Trophoblast cell (in vitro differentiated cells and primary cell): Measurements from ENCODE around the gene MIOS.

Experiments used
- DNase-seq, 2 donors: peaks; one replicate each; pipeline ENCODE4 v3.0.0-alpha.2; 2016
- H2AFZ ChIP-seq: 2 replicates; pipeline ENCODE4 v1.6.1; 2013; ENCODE audit warnings: low read length, moderate library complexity, mild to moderate bottlenecking; ENCODE audit not compliant: insufficient read depth, poor library complexity
- H2AK5ac ChIP-seq: 2 replicates; pipeline ENCODE4 v1.6.1; 2013; ENCODE audit warnings: mild to moderate bottlenecking, low read length
- H2BK120ac ChIP-seq: 2 replicates; pipeline ENCODE4 v1.6.1; 2013; ENCODE audit warnings: low read length, mild to moderate bottlenecking, moderate library complexity; ENCODE audit not compliant: insufficient read depth, poor library complexity
- H2BK12ac ChIP-seq: 2 replicates; pipeline ENCODE4 v1.6.1; 2013; ENCODE audit warnings: mild to moderate bottlenecking, low read length, moderate library complexity
- H2BK5ac ChIP-seq: 2 replicates; pipeline ENCODE4 v1.6.1; 2013; ENCODE audit warnings: low read length, low read depth, moderate library complexity, mild to moderate bottlenecking; ENCODE audit not compliant: poor library complexity
- H3K14ac ChIP-seq: 2 replicates; pipeline ENCODE4 v1.6.1; 2013; ENCODE audit warnings: mild to moderate bottlenecking, low read length
- H3K18ac ChIP-seq: 2 replicates; pipeline ENCODE4 v1.6.1; 2013; ENCODE audit warnings: mild to moderate bottlenecking, low read length
- H3K23ac ChIP-seq: 2 replicates; pipeline ENCODE4 v1.6.1; 2013; ENCODE audit warnings: low read length
- H3K27ac ChIP-seq: 2 replicates; pipeline ENCODE4 v1.5.1; 2013; ENCODE audit warnings: low read depth, mild to moderate bottlenecking, inconsistent platforms, low read length, moderate library complexity
- H3K27me3 ChIP-seq: 2 replicates; pipeline ENCODE4 v1.6.1; 2013; ENCODE audit warnings: inconsistent platforms, mild to moderate bottlenecking, low read length, moderate library complexity; ENCODE audit not compliant: insufficient read depth
- H3K36me3 ChIP-seq, 2 experiments: 1 replicate in 1 of 2; 2 replicates in 1 of 2; pipeline ENCODE4 v1.6.1; 2013; ENCODE audit warnings: low read length in 2 of 2, mild to moderate bottlenecking in 2 of 2, moderate library complexity in 1 of 2; ENCODE audit not compliant: insufficient read depth in 2 of 2, control insufficient read depth in 1 of 2
- H3K4ac ChIP-seq: 2 replicates; pipeline ENCODE4 v1.6.1; 2013; ENCODE audit warnings: low read depth, mild to moderate bottlenecking, low read length, moderate library complexity
- H3K4me1 ChIP-seq, 2 experiments: 1 replicate in 1 of 2; 2 replicates in 1 of 2; pipeline ENCODE4 v1.6.1; 2013; ENCODE audit warnings: low read length in 2 of 2, mild to moderate bottlenecking in 2 of 2, moderate library complexity in 1 of 2; ENCODE audit not compliant: insufficient read depth in 2 of 2, control insufficient read depth in 1 of 2
- H3K4me2 ChIP-seq: 2 replicates; pipeline ENCODE4 v1.6.1; 2013; ENCODE audit warnings: inconsistent platforms, mild to moderate bottlenecking, low read length, moderate library complexity
- H3K4me3 ChIP-seq: 2 replicates; pipeline ENCODE4 v1.5.1; 2013; ENCODE audit warnings: mild to moderate bottlenecking, low read depth, low read length, inconsistent platforms
- H3K79me1 ChIP-seq: one replicate; pipeline ENCODE4 v1.6.1; 2013; ENCODE audit warnings: low read length
- H3K79me2 ChIP-seq: 2 replicates; pipeline ENCODE4 v1.6.1; 2013; ENCODE audit warnings: low read length, mild to moderate bottlenecking; ENCODE audit not compliant: control insufficient read depth, insufficient read depth, poor library complexity
- H3K9ac ChIP-seq: 2 replicates; pipeline ENCODE4 v1.6.1; 2013; ENCODE audit warnings: mild to moderate bottlenecking, low read length
- H3K9me3 ChIP-seq: 2 replicates; pipeline ENCODE4 v1.6.1; 2013; ENCODE audit warnings: low read depth, mild to moderate bottlenecking, control low read depth, inconsistent platforms, low read length; ENCODE audit not compliant: insufficient read depth
- H4K12ac ChIP-seq: 2 replicates; pipeline ENCODE4 v1.6.1; 2013; ENCODE audit warnings: low read depth, mild to moderate bottlenecking, low read length, moderate library complexity
- H4K8ac ChIP-seq: 2 replicates; pipeline ENCODE4 v1.6.1; 2013; ENCODE audit warnings: low read depth, mild to moderate bottlenecking, low read length, moderate library complexity
- H4K91ac ChIP-seq: one replicate; pipeline ENCODE4 v1.6.1; 2013; ENCODE audit warnings: low read depth, mild to moderate bottlenecking, low read length, moderate library complexity
- WGBS: extraction: QIAGEN DNeasy Blood & Tissue Kit; methylation state at CpG from one replicate; pipeline ENCODE4 v1.1.7; 2013; ENCODE audit warnings: missing lambda C conversion rate; ENCODE audit not compliant: insufficient read length, insufficient coverage; ENCODE audit errors: extremely low coverage; 5-methylcytosine and 5-hydroxymethylcytosine counted together

MIOS gene

DNA sequence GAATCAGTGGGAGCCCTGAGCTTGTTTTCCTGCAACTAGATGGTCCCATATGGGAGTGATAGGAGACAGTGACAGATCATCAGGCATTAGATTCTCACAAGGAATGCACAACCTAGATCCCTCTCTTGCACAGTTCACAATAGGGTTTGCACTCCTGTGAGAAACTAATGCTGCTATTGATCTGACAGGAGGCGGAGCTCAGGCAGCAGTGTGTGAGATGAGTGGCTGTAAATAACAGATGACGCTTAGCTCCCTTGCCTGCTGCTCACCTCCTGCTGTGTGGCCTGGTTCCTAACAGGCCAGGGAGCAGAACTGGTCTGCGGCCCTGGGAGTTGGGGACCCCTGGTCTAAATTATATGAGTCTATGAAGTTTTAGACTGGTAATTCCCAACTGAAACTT is 3.9 kb downstream of the MIOS start:
- peaks cover 10% of the 10 kb centered on the region for H3K79me2 ChIP-seq

DNA sequence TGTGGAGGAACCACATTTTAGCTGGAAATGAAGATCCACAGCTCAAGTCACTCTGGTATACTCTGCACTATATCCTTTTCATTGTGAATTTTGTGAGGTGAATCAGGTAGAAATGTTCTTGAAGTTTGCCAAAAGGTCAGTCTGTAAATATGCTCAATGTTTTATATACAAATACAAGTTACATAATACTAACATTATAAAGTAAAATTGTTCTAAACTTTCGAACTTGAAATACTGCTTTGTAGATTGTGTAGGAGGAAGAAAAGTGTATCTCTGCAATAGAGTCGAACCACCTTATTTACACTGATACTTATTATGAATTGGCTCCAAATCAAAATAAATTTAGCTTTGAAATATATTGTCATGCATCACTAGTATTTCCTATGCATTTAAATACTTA is 7.0 kb downstream of the MIOS start:
- no peaks in the 10 kb centered on the region for H3K79me1 ChIP-seq
- peaks cover 2% of the 10 kb centered on the region for H3K79me2 ChIP-seq
- H4K12ac ChIP-seq = no peak overlapping the region
- H2AK5ac ChIP-seq = no peak overlapping the region
- H2BK12ac ChIP-seq = no peak overlapping the region
- H3K18ac ChIP-seq = no peak overlapping the region
- H3K23ac ChIP-seq = no peak overlapping the region
- no peak overlapping the region for H3K4me3 ChIP-seq
- H3K4me1 ChIP-seq = no peaks in the 10 kb centered on the region
- peaks cover 0 to 2% of the 10 kb centered on the region in 2 experiments for H3K36me3 ChIP-seq
- no peak overlapping the region for H2BK5ac ChIP-seq
- WGBS = no CpG with 5 or more reads among the region's 2 CpGs
- H4K8ac ChIP-seq = no peak overlapping the region
- H3K4ac ChIP-seq = no peak overlapping the region
- H3K27ac ChIP-seq = no peak overlapping the region
- no peak overlapping the region for H2BK120ac ChIP-seq
- H3K4me2 ChIP-seq = no peak overlapping the region
- H3K14ac ChIP-seq = no peak overlapping the region
- no peak overlapping the region for H3K9ac ChIP-seq
- no peaks in the 10 kb centered on the region for H3K27me3 ChIP-seq
- no peaks in the 10 kb centered on the region for H3K9me3 ChIP-seq
- no peak for DNase-seq
- no peak overlapping the region for H2AFZ ChIP-seq
- H4K91ac ChIP-seq = no peak overlapping the region

More for the DNA sequence above, 3.9 kb downstream of the MIOS start:
- Histone ChIP-seq H3K9ac (no peak overlapping the region), H3K27ac (no peak overlapping the region), H2AK5ac (no peak overlapping the region), H3K14ac (no peak overlapping the region), H4K8ac (no peak overlapping the region), H3K18ac (no peak overlapping the region), H3K27me3 (no peaks in the 10 kb centered on the region), H3K4me2 (no peak overlapping the region), H2BK12ac (no peak overlapping the region), H3K36me3 (no peaks in the 10 kb centered on the region), H3K79me1 (peaks cover 15% of the 10 kb centered on the region), H4K12ac (no peak overlapping the region), H2BK120ac (no peak overlapping the region), H3K23ac (no peak overlapping the region), H3K9me3 (no peaks in the 10 kb centered on the region), H3K4me3 (no peak overlapping the region), H2AFZ (no peak overlapping the region), H2BK5ac (no peak overlapping the region), H3K4me1 (peaks cover 7 to 9% of the 10 kb centered on the region in 2 experiments), H3K4ac (peak overlapping the region; percentile 78), H4K91ac (no peak overlapping the region)
- no peak for DNase-seq
- no CpG with 5 or more reads among the region's 3 CpGs for WGBS

DNA sequence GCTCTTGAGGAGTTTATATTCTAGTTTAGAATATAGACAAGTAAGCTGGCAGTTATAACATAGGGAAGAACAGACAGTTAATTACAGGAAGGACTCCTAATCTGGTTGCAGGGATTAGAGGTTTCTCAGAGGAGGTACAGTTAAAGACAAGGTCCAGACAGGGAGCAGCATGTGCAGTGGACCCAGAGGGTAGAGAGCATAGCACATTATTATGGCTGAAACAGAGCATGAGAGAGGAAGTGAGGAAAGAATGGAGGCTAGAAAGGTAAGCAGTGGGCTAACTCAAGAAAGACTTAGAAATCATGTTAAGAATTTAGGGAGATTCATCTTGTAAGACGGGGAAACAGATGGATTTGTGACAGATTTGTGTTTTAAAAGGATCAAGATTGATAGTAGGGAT is 9.7 kb downstream of the MIOS start:
- H4K8ac ChIP-seq = no peak overlapping the region
- no peak overlapping the region for H2BK5ac ChIP-seq
- H3K27ac ChIP-seq = no peak overlapping the region
- no peak overlapping the region for H3K4ac ChIP-seq
- H2AK5ac ChIP-seq = no peak overlapping the region
- no peak for DNase-seq
- WGBS = no CpG with 5 or more reads among the region's 1 CpG
- H3K4me2 ChIP-seq = no peak overlapping the region
- H2BK12ac ChIP-seq = no peak overlapping the region
- no peaks in the 10 kb centered on the region for H3K4me1 ChIP-seq
- H3K27me3 ChIP-seq = no peaks in the 10 kb centered on the region
- H3K79me2 ChIP-seq = no peaks in the 10 kb centered on the region
- H4K12ac ChIP-seq = no peak overlapping the region
- no peak overlapping the region for H3K4me3 ChIP-seq
- H3K14ac ChIP-seq = no peak overlapping the region
- H3K79me1 ChIP-seq = no peaks in the 10 kb centered on the region
- H3K23ac ChIP-seq = no peak overlapping the region
- no peak overlapping the region for H2AFZ ChIP-seq
- H3K9ac ChIP-seq = no peak overlapping the region
- H3K18ac ChIP-seq = no peak overlapping the region
- H2BK120ac ChIP-seq = no peak overlapping the region
- H3K9me3 ChIP-seq = no peaks in the 10 kb centered on the region
- H4K91ac ChIP-seq = no peak overlapping the region
- peaks cover 0 to 2% of the 10 kb centered on the region in 2 experiments for H3K36me3 ChIP-seq

DNA sequence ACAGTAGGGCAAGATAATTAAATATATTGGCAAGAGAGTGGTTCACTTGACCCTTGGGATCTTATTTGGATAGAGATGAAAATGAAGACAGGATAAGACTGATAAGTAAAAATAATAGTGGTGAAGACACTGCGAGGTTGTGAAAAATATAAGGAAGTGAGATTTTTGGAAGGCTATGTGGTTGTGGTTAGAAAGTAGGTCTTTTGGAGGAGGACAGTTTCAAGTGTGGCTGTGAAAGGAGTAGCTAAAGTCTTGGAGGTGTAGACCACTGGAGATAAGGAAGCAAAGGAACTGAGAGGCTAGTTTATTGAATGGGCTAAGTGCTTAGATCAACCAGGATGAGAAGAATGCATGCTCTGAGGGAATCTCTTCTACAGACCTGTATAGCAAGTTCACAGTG is 11.2 kb downstream of the MIOS start:
- no peak overlapping the region for H3K4me3 ChIP-seq
- H3K4me1 ChIP-seq = no peaks in the 10 kb centered on the region
- no peak overlapping the region for H2AK5ac ChIP-seq
- no peak overlapping the region for H3K14ac ChIP-seq
- H3K9me3 ChIP-seq = no peaks in the 10 kb centered on the region
- no peak overlapping the region for H3K23ac ChIP-seq
- no peak overlapping the region for H3K4ac ChIP-seq
- no peak overlapping the region for H4K12ac ChIP-seq
- H2BK120ac ChIP-seq = no peak overlapping the region
- no peak overlapping the region for H2BK12ac ChIP-seq
- no peak overlapping the region for H2BK5ac ChIP-seq
- DNase-seq = no peak
- no peak overlapping the region for H4K8ac ChIP-seq
- no peak overlapping the region for H3K27ac ChIP-seq
- no peaks in the 10 kb centered on the region for H3K79me2 ChIP-seq
- H3K79me1 ChIP-seq = no peaks in the 10 kb centered on the region
- H3K36me3 ChIP-seq = peaks cover 0 to 2% of the 10 kb centered on the region in 2 experiments
- no peak overlapping the region for H4K91ac ChIP-seq
- no peak overlapping the region for H2AFZ ChIP-seq
- H3K18ac ChIP-seq = no peak overlapping the region
- no peak overlapping the region for H3K9ac ChIP-seq
- H3K4me2 ChIP-seq = no peak overlapping the region
- no peaks in the 10 kb centered on the region for H3K27me3 ChIP-seq
- 100% methylated on average over 1 of the region's 1 CpG for WGBS
